ENCODE measurements around the gene IFNG.

GRCh38 chr12:68115281-68115680 is 44.3 kb downstream of the IFNG start:
- TF ChIP-seq CTCF (IDR thresholded peaks at IDR 0.05) (no peak), POLR2A (IDR thresholded peaks at IDR 0.05) (no peak)

Measured in body of pancreas (tissue), 4 donors.